ENCODE data around the gene IFT122. TPM values are rescaled to one million over a fixed set of nuclear protein-coding genes. Genes with fewer than 3 reads are reported as not detected.
"Not testable (repeated sequence)": the region's sequence is repeated elsewhere in the genome, so short reads cannot be mapped to it uniquely, and the experiment has no call there.

Gene IFT122
- total RNA-seq, result 10 to 100 TPM; 15.8 to 38.4 (median 26.0) TPM
- polyA plus RNA-seq, result 10 to 100 TPM; 15.7 to 23.9 (median 23.3) TPM
- long read RNA-seq, donor 1, partial matches to known transcripts, result 0 of 2 reads
- long read RNA-seq, donor 1, other reads (novel, unspliced or antisense), result 0 of 2 reads
- long read RNA-seq, donor 2, partial matches to known transcripts, result 0 of 3 reads
- long read RNA-seq, donor 2, other reads (novel, unspliced or antisense), result 0 of 3 reads
- long read RNA-seq, donor 3, partial matches to known transcripts, result 0 of 1 reads
- long read RNA-seq, donor 3, other reads (novel, unspliced or antisense), result 0 of 1 reads
- long read RNA-seq, donor 4, partial matches to known transcripts, result 3 of 8 reads
- long read RNA-seq, donor 4, other reads (novel, unspliced or antisense), result 3 of 8 reads
- long read RNA-seq, donor 5, transcript IFT122-202 (29 exons, 3,841 nt), result major isoform, 25 of 63 reads
- long read RNA-seq, donor 5, partial matches to known transcripts, result 3 of 63 reads
- long read RNA-seq, donor 5, other reads (novel, unspliced or antisense), result 33 of 63 reads
- long read RNA-seq, donor 6, partial matches to known transcripts, result 1 of 5 reads
- long read RNA-seq, donor 6, other reads (novel, unspliced or antisense), result 2 of 5 reads
- long read RNA-seq, donor 7, result 0 reads
- long read RNA-seq, donor 8, partial matches to known transcripts, result 0 of 2 reads
- long read RNA-seq, donor 8, other reads (novel, unspliced or antisense), result 0 of 2 reads
- long read RNA-seq, donor 9, result 0 reads
- long read RNA-seq, donor 10, result 0 reads

- Histone ChIP-seq H3K9me3 (replicated peaks in 1 of 3) (no peaks in the 10 kb centered on the region), H3K4me3 (peak within 1 kb of the TSS; percentile 48 to 91 (median 69)), H3K4me1 (replicated peaks in 1 of 2) (peaks cover 10 to 74% of the 10 kb centered on the region in 2 donors), H3K27ac (peak within 1 kb of the TSS; percentile 61 to 99 (median 91)), H3K27me3 (no peaks in the 10 kb centered on the region), H3K36me3 (replicated peaks in 1 of 2) (peaks cover 0 to 29% of the 10 kb centered on the region in 2 donors)
- WGBS, 4 donors, result 0 to 1% (median 0%) methylated on average over 30 to 75 of the region's 75 CpGs
- DNase-seq, result peak; percentile 97 to 99 (median 99)
- TF ChIP-seq POLR2A (IDR thresholded peaks at IDR 0.05), result peak; percentile 82 to 93
- TF ChIP-seq CTCF (IDR thresholded peaks at IDR 0.05), result peak in 1 of 6 experiments; percentile 22
- intact Hi-C loops (cut with DNase I), result no loop called here
Observed at GRCh38 chr3:129439817-129440617, at the start of gene IFT122, which contains the start of gene MBD4. Gene IFT122, plus strand, starts transcription at chr3:129440224. Its CDS starts 107 bp downstream, at chr3:129440331. Gene MBD4, minus strand, starts transcription at chr3:129439948. Its CDS starts 115 bp downstream, at chr3:129439833.

GRCh38 chr3:129391583-129391982, 48.4 kb upstream of the IFT122 start:
- peaks cover 0 to 35% of the 10 kb centered on the region in 2 donors for H3K36me3 ChIP-seq (replicated peaks in 1 of 2)
- DNase-seq; H3K9me3 ChIP-seq (replicated peaks in 1 of 3); intact Hi-C loops (cut with DNase I); H3K4me3 ChIP-seq; H3K27me3 ChIP-seq: not testable (repeated sequence)
- peak overlapping the region in 1 of 5 donors; percentile 73 for H3K27ac ChIP-seq
- 89 to 98% (median 95%) methylated on average over 3 to 4 of the region's 4 CpGs for WGBS, 4 donors
- H3K4me1 ChIP-seq (replicated peaks in 1 of 2), result peaks cover 0 to 35% of the 10 kb centered on the region in 2 donors

GRCh38 chr3:129392106-129392887, 47.7 kb upstream of the IFT122 start:
- H3K27me3 ChIP-seq; H3K4me3 ChIP-seq; DNase-seq; H3K9me3 ChIP-seq (replicated peaks in 1 of 3); intact Hi-C loops (cut with DNase I): not testable (repeated sequence)
- WGBS, 4 donors, result 67 to 81% (median 69%) methylated on average over 4 to 8 of the region's 8 CpGs
- H3K27ac ChIP-seq, result peak overlapping the region in 2 of 5 donors; percentile 73 to 79
- peaks cover 0 to 35% of the 10 kb centered on the region in 2 donors for H3K36me3 ChIP-seq (replicated peaks in 1 of 2)
- H3K4me1 ChIP-seq (replicated peaks in 1 of 2), result peaks cover 0 to 35% of the 10 kb centered on the region in 2 donors

GRCh38 chr3:129393271-129393670, 46.8 kb upstream of the IFT122 start:
- no peaks in the 10 kb centered on the region for H3K27me3 ChIP-seq
- peak overlapping the region in 3 of 5 donors; percentile 37 to 79 (median 65) for H3K27ac ChIP-seq
- peaks cover 0 to 32% of the 10 kb centered on the region in 2 donors for H3K36me3 ChIP-seq (replicated peaks in 1 of 2)
- 46 to 61% (median 52%) methylated on average over 6 of the region's 6 CpGs for WGBS, 4 donors
- TF ChIP-seq POLR2A (IDR thresholded peaks at IDR 0.05), result no peak
- no peak for TF ChIP-seq CTCF (IDR thresholded peaks at IDR 0.05)
- DNase-seq, result peak in 6 of 7 donors; percentile 37 to 64 (median 54)
- intact Hi-C loops (cut with DNase I), result no loop called here
- H3K4me1 ChIP-seq (replicated peaks in 1 of 2), result peaks cover 3 to 36% of the 10 kb centered on the region in 2 donors
- H3K9me3 ChIP-seq (replicated peaks in 1 of 3), result no peaks in the 10 kb centered on the region
- no peak overlapping the region for H3K4me3 ChIP-seq

GRCh38 chr3:129393760-129394564, 46.1 kb upstream of the IFT122 start:
- peaks cover 8 to 35% of the 10 kb centered on the region in 2 donors for H3K4me1 ChIP-seq (replicated peaks in 1 of 2)
- WGBS, 4 donors, result 81 to 100% (median 87%) methylated on average over 2 to 14 of the region's 17 CpGs
- H3K4me3 ChIP-seq; DNase-seq; H3K9me3 ChIP-seq (replicated peaks in 1 of 3); intact Hi-C loops (cut with DNase I); H3K27me3 ChIP-seq: not testable (repeated sequence)
- peaks cover 0 to 32% of the 10 kb centered on the region in 2 donors for H3K36me3 ChIP-seq (replicated peaks in 1 of 2)
- peak overlapping the region in 3 of 5 donors; percentile 37 to 65 (median 53) for H3K27ac ChIP-seq
